ENCODE data around the gene STRA6. TPM values are rescaled to one million over a fixed set of nuclear protein-coding genes. Genes with fewer than 3 reads are reported as not detected.

STRA6 gene
- total RNA-seq, 1 donor from 2014 or later: not detected

GRCh38 chr15:74129586-74130154 is 72.9 kb downstream of the STRA6 start:
- no peak for DNase-seq (ENCODE audit: missing footprints)
- ATAC-seq: no peak
- intact Hi-C loops (cut with DNase I): loop anchor here (10.0 kb wide), 1 partner anchor 155 kb away; no protein-coding TSS in a partner anchor

Other genes with a start within 250 kb of the STRA6 start
- 31.2 TPM for gene STOML1, start 210.5 kb downstream of the STRA6 start, total RNA-seq
- gene PML, start 208.1 kb downstream of the STRA6 start, total RNA-seq: 22.3 TPM
- not detected for gene GOLGA6A, start 120.2 kb downstream of the STRA6 start, total RNA-seq
- 1.3 TPM for gene ISLR2, start 72.2 kb downstream of the STRA6 start, total RNA-seq
- gene ISLR, start 29.1 kb downstream of the STRA6 start, total RNA-seq: 13.8 TPM
- gene CCDC33, start 33.5 kb upstream of the STRA6 start, total RNA-seq: not detected
- gene CYP11A1, start 164.9 kb upstream of the STRA6 start, total RNA-seq: 0.24 TPM
- 1.6 TPM for gene SEMA7A, start 231.2 kb upstream of the STRA6 start, total RNA-seq